HG02610 (cell line): ENCODE data around the gene HOXD10.

Experiments
- ATAC-seq: cut with Tn5 transposase; IDR thresholded peaks from one replicate; pipeline ENCODE4 v1.9.1; 2021; ENCODE audit warnings: mild to moderate bottlenecking, moderate library complexity; ENCODE audit not compliant: unreplicated experiment

Gene HOXD10

DNA sequence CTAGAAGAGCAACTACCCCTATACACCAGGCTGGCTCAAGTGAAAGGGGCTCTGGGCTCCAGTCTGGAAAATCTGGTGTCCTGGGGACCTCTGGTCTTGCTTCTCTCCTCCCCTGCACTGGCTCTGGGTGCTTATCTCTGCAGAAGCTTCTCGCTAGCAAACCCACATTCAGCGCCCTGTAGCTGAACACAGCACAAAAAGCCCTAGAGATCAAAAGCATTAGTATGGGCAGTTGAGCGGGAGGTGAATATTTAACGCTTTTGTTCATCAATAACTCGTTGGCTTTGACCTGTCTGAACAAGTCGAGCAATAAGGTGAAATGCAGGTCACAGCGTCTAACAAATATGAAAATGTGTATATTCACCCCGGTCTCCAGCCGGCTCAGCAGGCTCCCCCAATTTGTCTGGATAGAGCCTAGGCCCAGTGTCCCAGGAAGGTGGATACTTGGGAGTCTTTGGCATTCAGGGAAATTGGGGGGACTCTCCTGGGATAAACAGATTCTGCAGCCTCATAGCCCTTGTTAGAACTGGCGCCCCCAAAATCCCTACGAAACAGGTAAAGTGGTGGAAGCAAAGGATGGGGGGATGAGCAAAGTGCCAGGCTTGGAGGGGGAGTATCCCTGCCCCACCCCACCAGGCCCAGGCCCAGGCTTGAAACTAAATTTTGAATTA, 32.3 kb downstream of the HOXD10 start:
- ATAC-seq, result no peak

DNA sequence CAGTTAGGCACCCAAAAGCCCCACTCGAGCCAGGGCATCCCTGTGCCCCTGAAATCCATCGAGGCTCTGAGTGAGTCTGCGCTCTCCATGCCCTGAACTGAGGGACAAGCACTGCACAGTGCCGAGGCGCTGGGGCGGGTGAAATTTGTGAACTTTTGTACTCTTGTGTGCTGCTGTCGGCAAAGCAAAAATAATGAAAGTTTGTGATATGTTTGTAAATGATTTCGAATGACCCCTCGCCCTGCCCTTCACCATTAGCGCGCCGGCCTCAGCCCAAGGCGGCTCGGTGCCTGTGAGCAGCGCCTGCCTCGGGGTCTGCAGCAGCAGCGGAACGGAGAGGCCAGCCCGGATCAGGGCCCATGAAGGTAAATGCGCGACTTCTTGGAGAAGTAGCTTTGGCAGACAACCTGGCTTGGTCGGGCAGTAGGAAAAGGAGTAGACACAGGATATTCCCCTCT, 32.9 kb downstream of the HOXD10 start:
- ATAC-seq, result no peak

DNA sequence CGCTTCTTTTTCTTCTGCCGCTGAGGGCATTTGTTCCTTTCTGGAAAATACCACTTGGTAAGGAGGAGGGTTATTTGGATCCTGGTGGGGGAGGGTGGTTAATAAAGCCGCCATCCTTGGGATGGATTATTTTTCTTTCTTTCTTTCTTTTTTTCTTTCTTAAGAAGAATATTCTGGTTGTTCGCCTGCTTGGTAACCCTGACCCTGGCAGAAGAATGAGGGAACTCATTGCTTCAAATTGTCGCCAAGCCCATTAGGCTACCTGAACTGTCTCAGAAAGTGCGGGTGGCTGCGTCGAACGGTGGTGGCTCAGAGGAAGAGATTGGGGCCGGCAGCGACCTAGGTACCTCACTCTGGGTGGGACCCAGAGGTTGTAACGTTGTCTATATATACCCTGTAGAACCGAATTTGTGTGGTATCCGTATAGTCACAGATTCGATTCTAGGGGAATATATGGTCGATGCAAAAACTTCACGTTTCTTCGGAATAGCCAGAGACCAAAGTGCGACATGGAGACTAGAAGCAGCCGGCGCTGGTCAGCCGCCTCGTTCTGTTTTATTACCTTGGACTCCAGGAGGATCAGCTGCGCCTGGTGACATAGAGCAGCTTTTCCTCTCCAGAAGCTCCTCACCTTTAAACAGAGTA, 33.5 kb downstream of the HOXD10 start:
- ATAC-seq, result no peak

DNA sequence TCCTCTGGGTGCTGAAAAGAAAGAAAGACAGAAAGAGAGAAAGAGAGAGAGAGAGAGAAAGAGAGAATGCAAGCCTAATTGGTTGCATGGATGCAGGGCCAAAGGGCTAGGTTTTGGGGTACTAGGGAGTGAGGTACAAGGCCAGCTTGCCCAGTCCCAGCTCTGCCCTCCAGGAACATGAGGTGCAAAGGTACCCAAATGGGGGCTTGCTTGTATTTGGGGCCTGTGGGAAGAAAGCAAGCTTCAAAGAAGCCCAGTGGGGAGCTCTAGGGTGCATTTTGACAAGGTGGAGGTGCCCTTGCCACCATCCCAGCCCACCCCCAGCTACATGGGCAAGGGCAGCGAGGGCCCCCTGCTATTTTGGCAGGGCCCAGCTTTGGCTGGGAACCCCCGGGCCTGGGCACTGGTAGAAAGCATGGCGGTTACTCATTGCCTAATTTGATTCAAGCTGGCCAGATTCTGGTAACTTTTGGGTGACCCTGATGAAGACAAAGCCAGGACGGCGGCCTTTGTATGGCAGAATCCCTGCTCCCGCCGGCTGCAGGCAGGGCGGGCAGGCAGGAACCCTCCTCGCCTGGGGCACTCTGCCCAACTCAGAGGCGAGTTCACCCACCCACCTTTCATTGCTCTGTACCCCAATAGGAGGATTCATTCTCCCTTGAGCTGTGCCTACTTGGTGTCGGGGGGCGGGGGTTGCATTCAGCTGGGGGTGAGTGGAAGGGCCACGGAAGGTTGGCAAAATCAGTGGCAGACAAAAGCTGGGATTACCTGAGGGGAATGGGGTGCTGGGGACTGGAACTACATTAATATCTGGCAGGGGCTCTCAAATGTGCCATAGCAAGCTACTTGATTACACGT, 34.2 kb downstream of the HOXD10 start:
- no peak for ATAC-seq

DNA sequence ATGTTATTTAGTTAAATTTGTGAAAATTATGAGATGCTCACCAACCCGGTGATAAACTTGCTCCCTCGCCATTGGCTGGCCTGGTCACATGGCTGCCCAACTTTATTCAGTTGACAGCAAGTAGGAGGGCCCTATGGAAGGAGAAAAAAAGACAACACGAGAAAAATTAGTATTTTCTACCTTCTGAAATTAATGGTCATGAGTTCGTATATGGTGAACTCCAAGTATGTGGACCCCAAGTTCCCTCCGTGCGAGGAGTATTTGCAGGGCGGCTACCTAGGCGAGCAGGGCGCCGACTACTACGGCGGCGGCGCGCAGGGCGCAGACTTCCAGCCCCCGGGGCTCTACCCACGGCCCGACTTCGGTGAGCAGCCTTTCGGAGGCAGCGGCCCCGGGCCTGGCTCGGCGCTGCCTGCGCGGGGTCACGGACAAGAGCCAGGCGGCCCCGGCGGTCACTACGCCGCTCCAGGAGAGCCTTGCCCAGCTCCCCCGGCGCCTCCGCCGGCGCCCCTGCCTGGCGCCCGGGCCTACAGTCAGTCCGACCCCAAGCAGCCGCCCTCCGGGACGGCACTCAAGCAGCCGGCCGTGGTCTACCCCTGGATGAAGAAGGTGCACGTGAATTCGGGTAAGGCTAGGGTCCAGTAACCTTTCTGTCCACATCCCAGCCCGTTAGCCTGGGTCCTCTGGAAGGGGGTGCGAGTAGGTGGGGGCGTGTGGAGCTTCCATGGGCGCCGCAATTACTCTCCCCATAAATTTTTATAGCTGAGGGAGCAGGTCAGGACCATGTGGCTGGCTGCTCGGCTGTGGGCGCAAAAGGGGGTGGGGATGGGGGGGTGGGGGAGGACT, 35.1 kb downstream of the HOXD10 start, which contains the start of gene HOXD4:
Gene HOXD4, plus strand, starts transcription at position 109 of the 846 bp plus-strand sequence. Its CDS starts 84 bp downstream, at position 193.
- no peak for ATAC-seq

DNA sequence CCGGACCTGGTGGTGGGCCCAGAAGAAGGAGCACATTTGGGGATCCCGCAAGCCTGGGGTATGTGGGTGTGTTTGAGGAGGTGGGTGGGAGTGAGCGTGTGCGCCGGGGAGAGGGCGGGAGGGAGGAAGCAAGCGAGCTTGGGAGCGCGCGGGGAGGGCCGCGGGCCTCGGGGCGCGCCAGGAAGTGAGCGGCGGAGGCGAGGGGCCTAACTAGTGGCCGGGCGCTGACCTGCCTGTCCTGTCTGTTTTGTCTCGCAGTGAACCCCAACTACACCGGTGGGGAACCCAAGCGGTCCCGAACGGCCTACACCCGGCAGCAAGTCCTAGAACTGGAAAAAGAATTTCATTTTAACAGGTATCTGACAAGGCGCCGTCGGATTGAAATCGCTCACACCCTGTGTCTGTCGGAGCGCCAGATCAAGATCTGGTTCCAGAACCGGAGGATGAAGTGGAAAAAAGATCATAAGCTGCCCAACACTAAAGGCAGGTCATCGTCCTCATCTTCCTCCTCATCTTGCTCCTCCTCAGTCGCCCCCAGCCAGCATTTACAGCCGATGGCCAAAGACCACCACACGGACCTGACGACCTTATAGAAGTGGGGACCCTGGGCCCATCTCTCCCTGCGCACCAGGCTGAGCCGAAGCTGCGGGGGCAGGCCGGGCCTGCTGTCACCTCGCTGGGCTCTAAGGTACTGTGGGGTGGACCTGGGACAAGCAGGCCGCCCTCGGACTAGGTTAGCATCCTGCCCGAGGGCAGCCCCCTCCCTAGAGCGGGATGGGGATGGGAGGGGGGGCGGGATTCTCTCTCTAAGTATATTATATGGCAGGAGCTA, 36.0 kb downstream of the HOXD10 start:
- ATAC-seq, result no peak

DNA sequence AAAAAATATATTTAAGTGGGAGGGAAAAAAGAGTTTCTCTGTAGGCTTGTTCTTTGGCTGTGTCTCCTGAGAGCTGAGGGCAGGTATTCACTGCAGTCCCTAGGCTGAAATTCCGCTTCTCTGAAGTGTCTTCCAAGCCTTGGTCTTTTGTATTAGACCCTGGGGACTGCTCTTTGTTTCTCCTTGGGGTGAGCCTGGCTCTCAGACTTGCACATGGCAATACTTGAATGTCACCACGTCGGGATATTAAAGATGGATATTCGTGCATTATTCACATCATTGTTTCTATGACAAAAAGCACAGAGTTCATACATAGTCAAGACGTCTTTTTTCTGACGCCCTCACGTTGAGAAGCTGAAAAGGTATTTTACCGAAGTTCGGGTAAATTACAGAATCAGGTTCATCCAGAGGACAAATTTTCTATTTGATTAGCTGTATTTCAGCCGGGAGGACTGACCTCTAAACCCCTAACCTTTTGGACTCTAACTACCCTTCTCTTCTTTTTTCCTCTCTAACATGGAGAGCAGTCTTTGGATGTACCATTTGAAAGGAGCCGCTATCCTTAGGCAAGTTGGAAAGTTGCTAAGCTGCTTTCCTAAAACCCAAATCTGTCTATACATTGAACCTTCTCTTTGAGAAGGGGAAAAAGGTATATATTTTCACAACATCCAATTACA, 38.1 kb downstream of the HOXD10 start:
- no peak for ATAC-seq

DNA sequence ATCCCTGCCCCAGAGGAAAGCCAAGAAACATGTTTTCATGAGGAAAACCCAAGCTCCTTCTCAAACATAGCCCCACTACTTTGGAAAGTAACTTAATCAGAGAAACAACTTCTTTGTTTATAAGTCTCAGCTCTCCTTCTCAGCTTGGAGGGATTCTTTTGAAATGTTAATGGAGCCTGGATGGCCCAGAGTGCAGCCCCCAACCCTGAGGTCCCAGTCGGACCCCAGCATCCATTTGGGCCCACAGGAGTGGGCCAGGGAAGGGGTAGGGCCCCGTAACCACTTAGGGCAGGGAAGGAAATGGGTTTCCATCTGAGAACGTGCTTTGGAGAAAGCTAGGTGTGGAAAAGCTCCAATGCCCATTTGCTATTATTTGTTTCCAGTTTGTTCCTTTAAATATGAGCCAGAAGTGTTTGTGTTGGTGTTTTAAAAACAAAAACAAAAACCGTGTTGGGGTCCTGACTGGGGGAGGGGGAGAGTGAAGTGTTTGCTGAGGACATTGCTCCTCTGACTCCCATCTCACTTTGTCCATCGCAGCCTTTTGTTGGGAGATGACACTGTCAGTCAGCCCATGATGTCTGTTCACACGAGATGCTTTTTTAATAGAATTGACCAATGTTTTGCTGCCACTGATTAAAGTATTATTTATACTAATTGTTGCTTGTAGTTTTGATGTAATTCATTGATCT, 38.9 kb downstream of the HOXD10 start:
- no peak for ATAC-seq

DNA sequence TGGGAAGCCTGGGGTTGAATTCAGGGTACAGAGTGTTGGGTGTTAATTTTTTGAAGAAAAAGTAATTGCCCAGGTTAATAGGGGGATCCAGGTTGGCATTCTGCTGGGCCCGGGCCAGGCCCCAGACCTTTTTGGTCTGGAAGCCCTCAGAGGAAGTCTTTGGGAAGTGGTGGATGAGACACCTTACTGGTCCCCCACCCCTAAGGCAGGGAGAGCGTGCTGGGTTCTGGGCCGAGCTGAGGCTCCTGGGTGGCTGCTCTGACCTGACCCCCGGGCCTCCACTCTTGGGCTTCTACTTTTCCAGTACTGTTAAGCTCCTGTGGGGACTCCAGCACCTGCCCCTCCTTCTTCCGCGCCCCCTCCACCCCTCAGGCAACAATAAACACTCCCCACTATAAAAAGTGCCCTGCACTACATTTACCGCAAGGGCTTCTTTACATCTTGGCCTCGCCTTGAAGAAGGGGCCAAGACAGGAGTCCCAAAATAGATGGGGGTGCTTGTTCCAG, 39.8 kb downstream of the HOXD10 start:
- no peak for ATAC-seq

DNA sequence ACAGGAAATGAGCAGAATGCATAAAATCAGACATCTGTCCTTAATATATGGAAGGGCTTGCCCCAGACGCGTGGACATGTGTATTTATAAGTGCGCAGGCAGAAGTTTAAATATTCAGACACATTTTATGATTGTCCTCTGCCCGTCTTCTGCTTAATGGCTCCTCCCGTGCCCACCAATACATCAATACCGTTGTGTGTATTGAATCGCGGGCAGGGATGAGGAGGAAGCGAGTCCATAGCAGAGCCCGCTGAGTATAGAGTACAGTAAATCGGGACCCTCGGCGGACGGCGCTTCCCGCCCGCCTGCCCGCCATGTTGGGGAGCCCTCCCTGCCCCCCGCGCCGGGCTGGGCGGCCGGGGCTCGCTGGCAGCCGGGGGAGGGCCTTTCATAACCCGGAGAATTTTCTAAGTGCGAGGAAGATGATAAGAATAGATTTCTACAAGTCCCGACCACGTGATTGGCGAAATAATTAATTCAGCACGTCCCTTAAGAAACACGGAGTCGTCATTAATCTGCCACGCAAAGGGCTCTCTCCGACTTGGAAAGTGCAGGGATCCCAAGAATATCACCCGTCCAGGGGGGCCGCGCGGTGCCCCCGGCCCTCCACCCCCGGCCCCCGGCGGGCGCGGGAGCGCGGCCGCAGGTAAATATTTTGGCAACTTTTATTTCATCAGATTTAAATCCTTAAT, 40.4 kb downstream of the HOXD10 start, which contains the start of gene HOXD3:
Gene HOXD3, plus strand, starts transcription at position 501 of the 692 bp plus-strand sequence. CDS start 11,808 bp downstream, outside the sequence.
- no peak for ATAC-seq

DNA sequence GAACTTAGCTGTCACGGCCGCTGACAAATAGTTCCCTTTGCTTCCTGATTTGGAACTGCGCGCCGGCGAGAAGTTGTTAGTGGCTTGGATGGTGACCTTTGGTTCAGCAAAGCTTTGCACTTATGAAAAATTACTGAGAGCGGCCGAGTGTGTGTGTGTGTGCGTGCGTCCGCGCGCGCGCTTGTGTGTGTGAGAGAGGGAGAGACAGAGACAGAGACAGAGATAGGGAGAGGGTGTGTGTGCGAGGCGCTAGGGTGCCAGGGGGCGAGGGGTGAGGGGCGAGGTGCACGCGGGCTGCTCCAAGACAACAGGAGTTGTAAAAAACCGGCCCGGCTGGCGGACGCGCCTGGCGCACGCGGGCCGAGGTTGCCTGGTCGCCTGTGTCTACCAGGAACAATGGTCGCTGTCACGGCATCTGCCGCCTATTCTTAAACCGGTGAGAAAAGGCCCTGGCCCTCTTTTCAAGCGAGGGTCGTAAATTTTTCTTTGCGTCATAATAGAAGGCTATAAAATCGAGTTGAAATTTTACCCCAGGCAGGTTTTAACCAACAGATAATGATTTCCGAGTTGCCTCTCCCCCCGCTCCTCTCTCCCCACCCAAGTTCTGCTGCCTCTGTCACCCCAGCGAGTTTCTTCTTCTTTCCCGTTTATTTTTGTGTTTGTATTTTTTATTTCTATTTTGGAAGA, 41.1 kb downstream of the HOXD10 start:
- no peak for ATAC-seq

DNA sequence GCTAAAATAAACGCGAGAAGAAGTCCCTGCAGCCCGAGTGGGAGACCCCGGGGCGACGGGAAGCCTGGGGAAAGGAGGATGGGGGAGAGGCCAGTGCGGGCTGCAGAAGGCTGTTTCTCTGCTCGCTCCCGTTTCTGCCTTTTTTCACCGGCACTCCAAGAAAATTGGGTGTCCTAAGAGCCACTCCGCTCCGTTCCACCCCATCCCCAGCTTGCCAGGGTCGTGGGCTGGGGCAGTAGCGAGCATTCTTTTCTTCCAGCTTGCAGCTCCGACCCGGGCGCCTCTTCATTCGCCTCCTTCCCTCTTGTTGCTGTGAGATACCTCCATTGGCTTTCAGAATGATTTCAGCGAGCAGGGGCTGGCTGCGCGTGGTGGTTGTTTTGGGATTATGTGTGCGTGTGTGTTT, 41.6 kb downstream of the HOXD10 start:
- no peak for ATAC-seq

DNA sequence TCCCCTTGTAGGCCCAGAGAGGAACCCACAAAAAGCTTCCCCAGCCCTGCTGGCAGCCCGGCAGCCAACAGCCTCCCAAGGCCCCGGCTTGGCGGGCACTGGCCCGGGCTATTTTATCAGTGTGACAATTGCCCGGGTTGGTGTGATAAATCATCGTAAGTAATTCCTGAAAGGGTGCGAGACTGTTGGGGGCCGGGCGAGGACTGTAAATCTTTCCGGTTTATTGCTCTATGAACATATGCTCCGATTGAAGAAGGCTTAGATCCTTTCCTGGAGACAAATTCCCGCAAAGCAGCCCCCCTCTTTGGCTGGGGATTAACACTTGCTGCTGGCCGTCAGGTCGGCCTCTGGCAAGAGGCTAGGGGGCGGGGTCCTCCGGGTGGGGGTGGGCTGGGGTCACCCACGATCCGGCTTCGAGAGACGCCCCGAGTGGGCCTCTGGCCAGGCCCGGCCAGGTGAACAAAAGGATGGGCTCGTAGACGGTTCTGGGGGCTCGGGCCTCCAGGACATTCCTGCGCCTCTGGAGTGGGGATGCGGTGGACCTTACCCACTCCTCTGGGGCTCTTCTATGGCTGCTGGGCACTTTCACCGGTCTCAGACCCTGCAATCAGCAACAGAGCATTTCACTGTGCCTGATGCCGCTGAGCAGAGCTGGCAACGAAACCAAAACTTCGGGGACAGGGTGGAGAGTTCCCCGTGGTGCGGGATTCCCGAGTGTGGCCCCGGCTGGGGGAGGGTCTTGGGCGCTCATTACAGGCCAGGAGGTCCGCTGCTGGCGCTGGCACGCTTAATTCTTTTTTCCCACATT, 42.5 kb downstream of the HOXD10 start:
- ATAC-seq, result no peak

DNA sequence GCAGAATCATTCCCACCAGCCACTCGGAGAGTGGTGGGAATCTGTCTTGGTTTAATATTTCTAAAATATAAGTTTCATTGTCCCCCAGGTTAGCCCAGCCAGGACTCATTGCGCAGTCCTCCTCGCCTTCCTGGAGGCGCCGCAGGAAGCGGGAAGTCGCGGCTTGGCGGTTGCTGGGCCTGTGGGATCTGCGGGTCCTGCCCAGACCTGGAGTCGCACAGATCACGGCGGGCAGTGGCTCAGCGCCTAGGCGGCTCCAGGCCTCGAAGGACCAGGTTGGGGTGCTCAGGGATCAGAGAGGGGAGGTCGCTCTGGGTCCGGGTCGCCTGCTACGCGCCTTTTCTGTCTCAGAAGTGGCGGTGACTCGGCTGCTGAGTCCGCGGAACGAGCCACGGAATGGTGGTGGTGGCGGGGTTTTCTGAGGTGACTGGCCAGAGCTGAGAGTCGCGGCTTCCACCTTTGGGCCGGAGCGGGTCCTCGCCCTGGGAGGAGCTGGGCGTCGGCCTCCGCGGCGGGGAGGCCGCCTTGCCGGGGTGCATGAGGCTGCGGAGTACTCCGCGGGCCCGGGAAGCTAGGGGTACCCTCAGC, 43.2 kb downstream of the HOXD10 start:
- ATAC-seq, result no peak

DNA sequence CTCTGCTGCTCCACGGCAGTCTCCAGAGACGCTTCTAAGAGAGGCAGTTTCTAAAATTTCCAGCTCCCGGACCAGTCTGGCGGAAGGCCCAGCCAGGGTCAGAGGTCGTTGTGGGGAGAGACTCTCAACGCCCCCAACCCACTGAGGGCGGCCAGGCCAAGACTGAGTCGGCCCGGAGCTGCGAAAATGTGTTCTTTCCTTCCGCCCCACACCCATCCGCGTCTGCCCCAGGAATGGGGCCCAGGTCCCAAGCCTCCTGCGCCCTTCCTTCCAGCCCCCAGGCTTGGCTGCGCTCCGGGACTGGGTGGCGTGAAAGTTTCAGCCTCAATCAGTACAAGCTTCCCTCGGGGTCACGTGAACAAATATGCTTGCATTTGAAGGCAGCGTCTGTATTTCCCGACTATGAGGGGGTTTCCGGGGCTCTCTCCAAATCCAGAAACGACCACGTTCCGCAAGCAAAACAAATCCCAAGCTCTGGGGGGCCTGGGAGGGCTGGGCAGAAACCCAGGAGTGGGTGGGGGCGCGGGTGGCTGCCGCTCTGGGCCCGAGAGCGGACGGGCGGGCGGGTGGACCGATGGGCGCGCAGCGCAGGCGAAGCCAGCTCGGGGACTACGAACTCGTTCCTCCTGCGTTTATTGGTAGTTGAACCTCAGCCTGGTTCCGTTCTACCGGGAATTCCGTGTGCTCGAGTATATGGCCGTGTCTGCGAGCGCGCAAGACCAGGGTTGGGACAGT, 43.8 kb downstream of the HOXD10 start:
- ATAC-seq, result no peak
